ENCODE measurements around the gene PPTC7. TPM values are rescaled to one million over a fixed set of nuclear protein-coding genes. Genes with fewer than 3 reads are reported as not detected.
"Not testable (repeated sequence)": the region's sequence is repeated elsewhere in the genome, so short reads cannot be mapped to it uniquely, and the experiment has no call there.

The PPTC7 gene
- total RNA-seq, 2 experiments from 2014 or later: 23.2 to 32.9 TPM

GRCh38 chr12:110579535-110580253, 3.4 kb downstream of the PPTC7 start:
- Mint-ChIP-seq H3K27ac (peak overlapping the region; percentile 98), H3K4me3 (peak overlapping the region; percentile 66), H3K9me3 (ENCODE audit: low read depth) (no peaks in the 10 kb centered on the region), H3K4me1 (peaks cover 80% of the 10 kb centered on the region), H3K27me3 (no peaks in the 10 kb centered on the region), H3K36me3 (peaks cover 19% of the 10 kb centered on the region)
- ATAC-seq (no peak), DNase-seq (no peak)
- CTCF ChIA-PET: interaction anchor here (0.7 to 2.4 kb wide), 9 partner anchors 10 to 148 kb away, joined by 3 to 9 read pairs (median 5); partner anchors contain the start of genes ARPC3 and FAM216A

- H3K27ac Mint-ChIP-seq: peak overlapping the region; percentile 98
Observed at GRCh38 chr12:110578694-110579534, 4.2 kb downstream of the PPTC7 start.

GRCh38 chr12:110577864-110578693, 5.0 kb downstream of the PPTC7 start:
- CTCF ChIA-PET: interaction anchor here (0.8 to 5.0 kb wide), 6 partner anchors 8 to 134 kb away, joined by 3 to 28 read pairs (median 3); partner anchors contain the start of genes FAM216A and GPN3
- Mint-ChIP-seq H3K36me3 (peaks cover 24% of the 10 kb centered on the region), H3K9me3 (ENCODE audit: low read depth) (no peaks in the 10 kb centered on the region), H3K27me3 (no peaks in the 10 kb centered on the region), H3K4me3 (peak overlapping the region; percentile 66), H3K27ac (peak overlapping the region; percentile 98), H3K4me1 (peaks cover 66% of the 10 kb centered on the region)
- peak; percentile 71 for DNase-seq
- peak; percentile 57 for ATAC-seq

More at GRCh38 chr12:110578694-110579534, 4.2 kb downstream of the PPTC7 start:
- H3K36me3 Mint-ChIP-seq: peaks cover 19% of the 10 kb centered on the region
- peaks cover 72% of the 10 kb centered on the region for H3K4me1 Mint-ChIP-seq
- peak; percentile 48 for DNase-seq
- CTCF ChIA-PET: interaction anchor here (0.8 to 2.1 kb wide), 7 partner anchors 11 to 129 kb away, joined by 3 to 8 read pairs (median 4); partner anchors contain the start of genes ARPC3, FAM216A and GPN3
- no peak for ATAC-seq
- no peaks in the 10 kb centered on the region for H3K27me3 Mint-ChIP-seq
- H3K9me3 Mint-ChIP-seq (ENCODE audit: low read depth): no peaks in the 10 kb centered on the region
- H3K4me3 Mint-ChIP-seq: peak overlapping the region; percentile 66

GRCh38 chr12:110576504-110576903, 6.6 kb downstream of the PPTC7 start:
- no peak for ATAC-seq
- CTCF ChIA-PET: interaction anchor here (1.4 to 5.0 kb wide), 4 partner anchors 10 to 24 kb away, joined by 3 to 28 read pairs (median 14); no protein-coding TSS in a partner anchor

GRCh38 chr12:110575326-110575725, 7.8 kb downstream of the PPTC7 start:
- H3K27me3 Mint-ChIP-seq: no peaks in the 10 kb centered on the region
- ATAC-seq (no peak), DNase-seq (no peak)
- peaks cover 55% of the 10 kb centered on the region for H3K4me1 Mint-ChIP-seq
- H3K4me3 Mint-ChIP-seq: no peak overlapping the region
- H3K9me3 Mint-ChIP-seq (ENCODE audit: low read depth): peaks cover 5% of the 10 kb centered on the region
- CTCF ChIA-PET: interaction anchor here (0.6 to 5.0 kb wide), 9 partner anchors 9 to 144 kb away, joined by 3 to 28 read pairs (median 4); partner anchors contain the start of gene ARPC3
- peaks cover 33% of the 10 kb centered on the region for H3K36me3 Mint-ChIP-seq
- H3K27ac Mint-ChIP-seq: peak overlapping the region; percentile 5

More at GRCh38 chr12:110576504-110576903, 6.6 kb downstream of the PPTC7 start:
- no peak for DNase-seq
- H3K4me1 Mint-ChIP-seq: peaks cover 66% of the 10 kb centered on the region
- peak overlapping the region; percentile 73 for H3K27ac Mint-ChIP-seq
- H3K4me3 Mint-ChIP-seq: no peak overlapping the region
- peaks cover 32% of the 10 kb centered on the region for H3K36me3 Mint-ChIP-seq
- no peaks in the 10 kb centered on the region for H3K27me3 Mint-ChIP-seq
- peaks cover 4% of the 10 kb centered on the region for H3K9me3 Mint-ChIP-seq (ENCODE audit: low read depth)

GRCh38 chr12:110574717-110575230, 8.3 kb downstream of the PPTC7 start:
- H3K36me3 Mint-ChIP-seq: peaks cover 35% of the 10 kb centered on the region
- H3K27me3 Mint-ChIP-seq; H3K9me3 Mint-ChIP-seq (ENCODE audit: low read depth); DNase-seq; H3K4me3 Mint-ChIP-seq; ATAC-seq: not testable (repeated sequence)
- H3K4me1 Mint-ChIP-seq: peaks cover 50% of the 10 kb centered on the region
- CTCF ChIA-PET: interaction anchor here (0.6 to 5.0 kb wide), 9 partner anchors 9 to 143 kb away, joined by 3 to 28 read pairs (median 4); partner anchors contain the start of genes FAM216A and GPN3
- peak overlapping the region; percentile 5 for H3K27ac Mint-ChIP-seq

- Mint-ChIP-seq H3K9me3 (ENCODE audit: low read depth) (peaks cover 5% of the 10 kb centered on the region), H3K4me3 (no peak overlapping the region), H3K4me1 (peaks cover 44% of the 10 kb centered on the region), H3K27ac (no peak overlapping the region), H3K36me3 (peaks cover 35% of the 10 kb centered on the region), H3K27me3 (no peaks in the 10 kb centered on the region)
- ATAC-seq: no peak
- DNase-seq: no peak
- CTCF ChIA-PET: interaction anchor here (0.6 to 5.0 kb wide), 6 partner anchors 8 to 106 kb away, joined by 3 to 28 read pairs (median 4); partner anchors contain the start of genes FAM216A and GPN3
Observed at GRCh38 chr12:110574044-110574443, 9.1 kb downstream of the PPTC7 start.

GRCh38 chr12:110570798-110571197, 12.3 kb downstream of the PPTC7 start:
- H3K4me3 Mint-ChIP-seq; DNase-seq; H3K27me3 Mint-ChIP-seq; H3K9me3 Mint-ChIP-seq (ENCODE audit: low read depth); ATAC-seq; H3K27ac Mint-ChIP-seq: not testable (repeated sequence)
- Mint-ChIP-seq H3K4me1 (peaks cover 27% of the 10 kb centered on the region), H3K36me3 (peaks cover 42% of the 10 kb centered on the region)
- CTCF ChIA-PET: interaction anchor here (1.3 kb wide), 1 partner anchor 19 kb away, joined by 3 read pairs; no protein-coding TSS in a partner anchor

GRCh38 chr12:110569838-110570237, 13.3 kb downstream of the PPTC7 start:
- ATAC-seq; CTCF ChIA-PET; DNase-seq; H3K4me3 Mint-ChIP-seq; H3K9me3 Mint-ChIP-seq (ENCODE audit: low read depth); H3K27me3 Mint-ChIP-seq; H3K27ac Mint-ChIP-seq: not testable (repeated sequence)
- H3K36me3 Mint-ChIP-seq: peaks cover 41% of the 10 kb centered on the region
- H3K4me1 Mint-ChIP-seq: peaks cover 18% of the 10 kb centered on the region

GRCh38 chr12:110568752-110569151, 14.4 kb downstream of the PPTC7 start:
- ATAC-seq (no peak), DNase-seq (no peak)
- Mint-ChIP-seq H3K4me3 (no peak overlapping the region), H3K27ac (no peak overlapping the region), H3K27me3 (no peaks in the 10 kb centered on the region), H3K4me1 (peaks cover 24% of the 10 kb centered on the region), H3K36me3 (peaks cover 41% of the 10 kb centered on the region), H3K9me3 (ENCODE audit: low read depth) (peaks cover 5% of the 10 kb centered on the region)
- CTCF ChIA-PET: interaction anchor here (0.6 to 1.3 kb wide), 3 partner anchors 16 to 148 kb away, joined by 3 to 6 read pairs (median 3); no protein-coding TSS in a partner anchor

- DNase-seq (no peak), ATAC-seq (no peak)
- Mint-ChIP-seq H3K36me3 (peaks cover 30% of the 10 kb centered on the region), H3K27me3 (no peaks in the 10 kb centered on the region), H3K4me1 (peaks cover 34% of the 10 kb centered on the region), H3K27ac (no peak overlapping the region), H3K9me3 (ENCODE audit: low read depth) (peaks cover 5% of the 10 kb centered on the region), H3K4me3 (no peak overlapping the region)
- CTCF ChIA-PET: interaction anchor here (0.8 kb wide), 1 partner anchor 33 kb away, joined by 3 read pairs; no protein-coding TSS in a partner anchor
Observed at GRCh38 chr12:110566993-110567392, 16.1 kb downstream of the PPTC7 start.

Measured in activated CD8-positive, alpha-beta memory T cell treated with anti-CD3 and anti-CD28 coated beads, Interleukin-2, amount 10 ng/mL, durations not matched to agents 7 days and 5 days (primary cell).